Thoracic aorta (tissue), 2 donors: Measurements from ENCODE around the gene ATAD5. TPM values are rescaled to one million over a fixed set of nuclear protein-coding genes. Genes with fewer than 3 reads are reported as not detected.
"Not testable (repeated sequence)": the region's sequence is repeated elsewhere in the genome, so short reads cannot be mapped to it uniquely, and the experiment has no call there.

Experiments
- ATAC-seq: fragments of 150-250 bp; one replicate; pipeline ENCODE4 v1.8.0; 2017; ENCODE audit warnings: low read depth; ENCODE audit not compliant: insufficient number of reproducible peaks, low FRiP score
- DNase-seq: peaks from one replicate; pipeline ENCODE4 v3.0.0-alpha.2; 2020; ENCODE audit warnings: low spot score
- H3K27ac ChIP-seq, 2 donors: fragments of 200-600 bp; sonication (generic); 1 replicate in 1 of 2; 2 replicates in 1 of 2; pipeline ENCODE4 v1.5.1; 2016; ENCODE audit warnings: mild to moderate bottlenecking in 2 of 2, moderate library complexity in 2 of 2
- H3K27me3 ChIP-seq: fragments of 200-600 bp; sonication (generic); replicated peaks from 2 replicates; pipeline ENCODE4 v1.6.0; 2016; ENCODE audit warnings: mild to moderate bottlenecking; ENCODE audit not compliant: insufficient read depth
- H3K36me3 ChIP-seq: fragments of 200-600 bp; sonication (generic); one replicate; pipeline ENCODE4 v1.5.1; 2016
- H3K4me1 ChIP-seq, 2 donors: fragments of 200-600 bp; sonication (generic); 1 replicate in 1 of 2; 2 replicates in 1 of 2; pipeline versions ENCODE4 v1.5.1 to v1.6.0; 2016; ENCODE audit warnings: low read depth in 2 of 2, mild to moderate bottlenecking in 1 of 2; ENCODE audit not compliant: control insufficient read depth in 1 of 2
- H3K4me3 ChIP-seq: fragments of 200-600 bp; sonication (generic); 2 replicates; pipeline ENCODE4 v1.5.1; 2016; ENCODE audit warnings: mild to moderate bottlenecking
- H3K9me3 ChIP-seq: fragments of 200-600 bp; sonication (generic); 2 replicates; pipeline ENCODE4 v1.5.1; 2016
- CTCF ChIP-seq: fragments of 200-600 bp; sonication (generic); IDR thresholded peaks from one replicate; pipeline ENCODE4 v1.5.1; 2019; ENCODE audit warnings: antibody characterized with exemption
- total RNA-seq, 2 donors: library from RNA; depleted of rRNA; stranded (reverse); fragments of >200 nt; gene quantifications; one replicate each; pipeline versions ENCODE4 v1.1.0 to v1.2.3, GENCODE V29; 2016

Gene ATAD5
- total RNA-seq, 2 donors from 2014 or later: 0.81 to 1.3 TPM

GRCh38 chr17:30928584-30928983 lies 96.8 kb downstream of the ATAD5 start:
- no peak for TF ChIP-seq CTCF
- Histone ChIP-seq H3K27ac (no peak overlapping the region), H3K36me3 (no peaks in the 10 kb centered on the region), H3K27me3 (no peaks in the 10 kb centered on the region), H3K9me3 (no peaks in the 10 kb centered on the region), H3K4me3 (no peak overlapping the region), H3K4me1 (no peaks in the 10 kb centered on the region)
- no peak for DNase-seq
- no peak for ATAC-seq

- H3K27me3 ChIP-seq: no peaks in the 10 kb centered on the region
- H3K9me3 ChIP-seq: no peaks in the 10 kb centered on the region
- no peaks in the 10 kb centered on the region for H3K36me3 ChIP-seq
- H3K27ac ChIP-seq: no peak overlapping the region
- no peak overlapping the region for H3K4me3 ChIP-seq
- ATAC-seq (no peak), DNase-seq (no peak)
- no peak for TF ChIP-seq CTCF
- H3K4me1 ChIP-seq: no peaks in the 10 kb centered on the region
Measured at GRCh38 chr17:30929081-30929633, 97.4 kb downstream of the ATAD5 start.

GRCh38 chr17:30929861-30930260 lies 98.1 kb downstream of the ATAD5 start:
- not testable (repeated sequence) for ATAC-seq, H3K4me1 ChIP-seq, H3K27ac ChIP-seq, H3K27me3 ChIP-seq, H3K36me3 ChIP-seq, H3K4me3 ChIP-seq, DNase-seq, H3K9me3 ChIP-seq

- H3K27me3 ChIP-seq: no peaks in the 10 kb centered on the region
- no peaks in the 10 kb centered on the region for H3K36me3 ChIP-seq
- ATAC-seq (no peak), DNase-seq (no peak)
- no peak overlapping the region for H3K4me3 ChIP-seq
- H3K27ac ChIP-seq: no peak overlapping the region
- no peaks in the 10 kb centered on the region for H3K4me1 ChIP-seq
- no peaks in the 10 kb centered on the region for H3K9me3 ChIP-seq
- no peak for TF ChIP-seq CTCF
Measured at GRCh38 chr17:30930495-30930894, 98.7 kb downstream of the ATAD5 start.

- H3K9me3 ChIP-seq, DNase-seq, ATAC-seq, H3K4me1 ChIP-seq, H3K27ac ChIP-seq, H3K27me3 ChIP-seq, H3K4me3 ChIP-seq, H3K36me3 ChIP-seq: not testable (repeated sequence)
Measured at GRCh38 chr17:30931582-30931981, 99.8 kb downstream of the ATAD5 start.

- Histone ChIP-seq H3K36me3 (no peaks in the 10 kb centered on the region), H3K9me3 (no peaks in the 10 kb centered on the region), H3K4me1 (no peaks in the 10 kb centered on the region), H3K27me3 (no peaks in the 10 kb centered on the region), H3K27ac (no peak overlapping the region), H3K4me3 (no peak overlapping the region)
- DNase-seq (no peak), ATAC-seq (no peak)
- no peak for TF ChIP-seq CTCF
Measured at GRCh38 chr17:30933966-30934365, 102.2 kb downstream of the ATAD5 start.
